ENCODE results near the gene LIPC.
A peak's percentile ranks its signal among the peaks of the same experiment; 100 is the strongest.

Gene LIPC

DNA sequence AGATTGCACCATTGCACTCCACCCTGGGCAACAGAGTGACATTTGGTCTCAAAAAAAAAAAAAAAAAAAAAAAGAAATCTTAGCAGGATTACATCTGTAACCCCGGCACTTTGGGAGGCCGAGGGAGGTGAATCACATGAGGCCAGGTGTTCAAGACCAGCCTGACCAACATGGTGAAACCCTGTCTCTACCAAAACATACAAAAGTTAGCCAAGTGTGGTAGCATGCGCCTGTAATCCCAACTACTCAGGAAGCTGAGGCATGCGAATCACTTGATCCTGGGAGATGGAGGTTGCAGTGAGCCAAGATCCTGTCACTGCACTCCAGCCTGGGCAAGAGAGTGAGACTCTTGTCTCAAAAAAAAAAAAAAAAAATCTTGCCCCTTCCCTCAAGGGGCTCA, 40.4 kb downstream of the LIPC start:
- FAIRE-seq: peak; percentile 94
- no peak for DNase-seq (ENCODE audit: low spot score)

GRCh38 chr15:58472821-58473581, 41.2 kb downstream of the LIPC start:
- DNase-seq (ENCODE audit: low spot score): peak; percentile 38
- peak; percentile 81 for FAIRE-seq

GRCh38 chr15:58473724-58474123, 41.9 kb downstream of the LIPC start:
- DNase-seq (ENCODE audit: low spot score) (peak; percentile 80), FAIRE-seq (no peak)

DNA sequence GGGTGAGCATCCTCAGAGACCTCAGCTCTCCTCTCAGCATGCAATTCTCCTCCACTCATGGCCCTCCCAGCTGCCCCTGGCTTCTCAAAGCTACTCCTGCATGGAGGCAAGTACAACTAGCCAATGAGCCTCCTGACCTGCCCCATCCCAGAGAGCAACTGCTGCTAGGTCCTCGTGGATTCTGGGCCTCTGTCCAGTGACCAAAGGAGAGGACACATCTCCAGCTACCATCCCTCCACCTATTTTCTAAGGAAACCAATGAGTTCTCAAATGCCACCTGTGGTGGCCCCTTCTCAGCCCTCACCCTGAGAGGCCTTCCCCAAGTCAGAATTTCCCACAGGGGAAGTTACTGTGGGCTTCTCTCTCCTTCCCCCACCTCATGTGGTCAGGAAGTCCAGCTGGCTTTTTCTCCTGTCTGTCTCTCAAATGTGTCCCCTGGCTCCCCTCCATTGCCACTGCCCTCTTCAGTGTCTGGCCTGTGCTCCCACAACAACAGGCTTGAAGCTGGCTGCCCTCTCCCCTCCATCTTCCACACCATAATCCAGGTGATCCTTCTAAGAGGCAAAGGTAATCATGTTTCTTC, 43.0 kb downstream of the LIPC start:
- FAIRE-seq (no peak), DNase-seq (ENCODE audit: low spot score) (no peak)

GRCh38 chr15:58475573-58476524, 44.1 kb downstream of the LIPC start:
- peak; percentile 74 for FAIRE-seq

GRCh38 chr15:58476525-58477162, 44.9 kb downstream of the LIPC start:
- FAIRE-seq: no peak

More at GRCh38 chr15:58475573-58476524, 44.1 kb downstream of the LIPC start:
- DNase-seq (ENCODE audit: low spot score): no peak

DNA sequence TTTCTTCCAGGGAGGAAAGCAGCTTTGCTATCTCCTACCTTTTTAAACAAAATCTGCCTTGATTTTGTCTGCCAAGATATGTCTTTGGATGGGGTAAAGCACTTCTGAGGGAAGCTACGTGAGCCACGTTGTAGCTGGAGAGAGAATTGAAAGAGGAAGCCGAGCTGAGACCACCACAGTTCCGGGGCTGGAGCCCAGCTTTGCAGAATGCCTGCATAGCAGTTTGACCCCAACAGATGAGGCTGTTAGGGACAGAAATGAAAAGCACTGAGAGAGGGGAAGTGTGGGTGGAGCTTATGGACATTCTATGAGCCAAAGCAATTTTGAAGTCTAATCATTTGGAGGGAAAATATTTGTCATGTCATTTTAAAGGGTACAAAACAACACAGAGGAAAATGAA, 45.4 kb downstream of the LIPC start:
- FAIRE-seq (no peak), DNase-seq (ENCODE audit: low spot score) (no peak)

More at GRCh38 chr15:58476525-58477162, 44.9 kb downstream of the LIPC start:
- no peak for DNase-seq (ENCODE audit: low spot score)

DNA sequence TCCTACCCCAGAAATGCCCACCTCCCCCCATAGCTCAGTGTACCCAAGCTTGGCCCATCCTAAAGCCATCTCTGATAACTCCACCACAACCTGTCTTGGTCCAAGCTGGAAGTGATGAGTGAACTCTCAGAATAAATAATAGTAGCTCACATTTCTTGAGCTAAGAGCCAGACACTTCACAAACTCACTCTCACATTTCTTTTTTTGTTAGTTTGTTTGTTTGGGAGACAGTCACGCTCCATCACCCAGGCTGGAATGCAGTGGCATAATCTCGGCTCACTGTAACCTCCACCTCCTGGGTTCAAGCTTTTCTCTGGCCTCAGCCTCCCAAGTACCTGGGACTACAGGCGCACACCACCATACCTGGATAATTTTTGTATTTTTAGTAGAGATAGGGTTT, 46.2 kb downstream of the LIPC start:
- no peak for DNase-seq (ENCODE audit: low spot score)
- no peak for FAIRE-seq

GRCh38 chr15:58478579-58478978, 46.8 kb downstream of the LIPC start:
- FAIRE-seq: no peak
- DNase-seq (ENCODE audit: low spot score): no peak

DNA sequence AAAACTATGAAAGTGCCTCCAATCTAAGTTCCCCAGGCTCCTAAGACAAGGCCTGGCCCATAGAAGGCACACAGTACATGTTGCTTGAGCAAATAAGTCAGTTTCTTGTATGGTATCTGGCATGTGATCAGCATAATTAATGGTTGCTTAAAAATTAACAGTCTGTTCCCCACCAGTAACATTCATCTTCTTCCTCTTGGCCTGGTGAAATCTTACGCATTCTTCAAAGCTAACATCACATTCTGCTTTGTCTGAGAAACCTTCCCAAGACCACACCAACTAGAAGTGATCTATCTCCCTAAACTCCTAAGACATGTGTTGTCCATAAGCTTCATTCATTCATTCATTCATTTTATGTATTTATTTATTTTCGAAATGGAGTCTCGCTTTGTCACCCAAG, 48.1 kb downstream of the LIPC start:
- DNase-seq (ENCODE audit: low spot score) (no peak), FAIRE-seq (no peak)

- DNase-seq (ENCODE audit: low spot score) (no peak), FAIRE-seq (no peak)
Measured at GRCh38 chr15:58483376-58483775, 51.6 kb downstream of the LIPC start.

- FAIRE-seq (no peak), DNase-seq (ENCODE audit: low spot score) (no peak)
Measured at GRCh38 chr15:58484791-58485600, 53.2 kb downstream of the LIPC start.

DNA sequence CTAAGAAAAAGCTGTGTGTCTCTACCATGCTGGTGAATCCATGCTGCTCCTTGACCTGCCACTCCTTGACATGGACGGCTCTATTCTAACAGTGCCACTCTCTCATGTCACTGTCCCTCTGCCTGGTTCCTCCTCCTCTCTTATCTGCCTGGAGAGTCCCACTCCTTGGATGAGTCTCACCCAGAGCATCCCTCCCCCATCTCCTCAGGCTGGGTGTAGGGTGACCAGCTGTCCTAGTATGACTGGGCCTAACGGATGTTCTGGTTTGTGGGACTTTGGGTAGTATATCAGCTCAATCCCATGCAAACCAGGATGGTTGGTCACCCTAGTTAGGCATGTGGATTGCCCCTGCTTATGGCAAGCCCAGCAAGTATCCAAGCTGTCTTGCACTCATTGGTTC, 54.3 kb downstream of the LIPC start:
- peak; percentile 86 for FAIRE-seq
- DNase-seq (ENCODE audit: low spot score): no peak

DNA sequence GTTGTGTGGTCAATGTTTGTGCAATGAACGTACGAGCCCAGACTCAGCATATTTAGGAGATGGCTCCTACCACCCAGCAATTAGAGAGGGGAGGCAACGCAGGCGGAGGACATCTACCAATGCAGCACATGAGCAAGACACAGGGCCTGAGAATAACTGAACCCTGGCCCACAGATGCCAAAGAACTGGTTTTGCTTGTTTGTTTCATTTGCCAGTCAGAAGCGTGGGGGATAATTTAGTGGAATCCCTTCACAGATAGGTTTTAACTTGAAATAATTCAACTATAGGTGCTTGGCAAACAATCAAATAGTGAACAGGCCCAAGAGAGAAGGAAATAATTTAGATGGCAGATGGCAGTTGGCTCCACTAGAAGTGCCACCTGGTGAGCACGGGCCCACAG, 54.8 kb downstream of the LIPC start:
- no peak for DNase-seq (ENCODE audit: low spot score)
- peak; percentile 77 for FAIRE-seq

DNA sequence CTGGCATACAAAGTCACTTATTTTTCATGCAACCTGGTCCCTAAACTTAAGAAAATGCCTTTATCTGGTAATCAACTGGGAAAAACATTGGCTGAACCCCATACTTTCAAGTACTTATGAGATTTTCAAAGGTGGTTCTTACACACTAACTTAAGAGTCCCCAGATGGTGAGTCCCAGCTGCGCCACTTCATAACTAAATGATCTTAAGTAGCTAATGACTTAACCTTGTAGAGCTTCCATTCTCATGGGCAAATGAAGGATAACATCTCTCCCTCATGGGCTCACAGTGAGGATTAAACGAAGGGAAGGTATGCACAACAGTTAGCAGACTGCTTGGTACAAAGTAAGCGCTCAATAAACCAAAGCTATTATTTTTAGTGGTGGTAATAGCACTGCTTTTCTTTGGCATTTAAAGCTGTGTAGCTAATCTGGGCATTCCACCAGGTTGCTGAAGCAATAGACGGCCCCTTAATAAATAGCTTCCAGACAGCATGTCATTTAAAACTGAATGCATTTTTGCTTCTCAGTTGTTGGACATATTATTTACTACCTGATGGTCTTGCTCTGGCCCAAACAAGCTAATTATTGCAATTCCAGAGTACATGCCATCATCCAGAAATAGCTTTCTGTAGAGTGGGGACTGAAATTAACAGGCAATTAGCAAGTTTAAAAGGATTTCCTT, 55.4 kb downstream of the LIPC start:
- FAIRE-seq (peak; percentile 17), DNase-seq (ENCODE audit: low spot score) (no peak)

DNA sequence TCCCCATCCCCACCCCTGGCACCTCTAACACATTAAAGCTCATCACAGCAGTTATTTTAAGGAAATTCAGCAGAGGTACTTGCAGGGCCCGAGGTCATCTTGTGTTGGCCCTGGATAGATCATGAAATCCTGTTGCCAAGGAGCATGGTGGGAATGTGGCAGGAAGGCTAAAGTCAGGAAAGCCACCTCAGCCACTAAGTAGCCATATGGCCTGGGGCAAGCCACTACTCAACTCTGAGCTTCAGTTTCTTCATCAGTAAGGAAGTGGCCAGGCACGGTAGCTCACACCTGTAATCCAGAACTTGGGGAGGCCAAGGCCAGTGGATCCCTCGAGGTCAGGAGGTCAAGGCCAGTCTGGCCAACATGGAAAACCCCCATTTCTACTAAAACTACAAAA, 55.9 kb downstream of the LIPC start:
- peak; percentile 27 for FAIRE-seq
- DNase-seq (ENCODE audit: low spot score): no peak

- no peak for FAIRE-seq
Measured at GRCh38 chr15:58489289-58490085, 57.7 kb downstream of the LIPC start.

DNA sequence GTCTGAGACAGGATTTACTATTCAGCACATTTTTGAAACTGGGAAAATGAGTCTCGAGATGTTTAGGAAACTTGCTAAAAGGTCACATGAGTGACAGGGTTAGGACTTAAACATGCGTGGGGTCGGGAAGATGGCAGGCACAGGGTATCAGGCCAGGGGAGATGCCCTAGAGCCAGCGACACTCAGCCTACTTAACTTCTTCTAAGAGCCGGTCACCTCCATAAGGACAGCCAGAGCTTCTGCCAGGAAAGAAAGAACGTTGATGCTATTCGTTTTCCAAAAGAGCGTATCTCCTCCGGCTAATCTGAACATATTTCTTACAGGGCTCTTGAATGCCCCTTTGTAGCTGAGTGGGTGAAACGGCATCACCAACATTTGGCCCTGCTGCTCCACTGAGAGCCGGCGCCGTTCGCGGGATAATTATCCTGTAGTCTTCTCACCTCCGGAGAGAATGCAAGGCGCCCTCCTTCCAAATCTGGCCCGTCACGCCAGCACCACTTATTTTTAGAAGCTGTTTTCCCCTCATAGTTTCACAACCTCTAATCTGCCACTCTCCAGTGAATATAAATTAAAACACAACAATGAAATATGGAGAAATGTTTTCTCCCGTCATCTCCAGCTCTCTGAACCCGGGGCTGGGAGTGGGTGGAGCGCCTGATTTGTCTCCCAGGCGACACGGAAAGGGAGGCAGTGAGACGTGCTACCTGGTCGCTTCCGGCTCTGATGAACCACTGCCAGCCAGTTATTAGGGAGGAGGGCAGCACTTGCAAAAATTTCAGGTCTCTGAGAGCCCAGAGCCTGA, 58.5 kb downstream of the LIPC start:
- DNase-seq (ENCODE audit: low spot score): no peak
- FAIRE-seq: no peak

More at GRCh38 chr15:58489289-58490085, 57.7 kb downstream of the LIPC start:
- no peak for DNase-seq (ENCODE audit: low spot score)
